GM21723 (cell line): Measurements from ENCODE around the gene SBNO1.
A peak's percentile ranks its signal among the peaks of the same experiment; 100 is the strongest.
"Not testable (repeated sequence)": the region's sequence is repeated elsewhere in the genome, so short reads cannot be mapped to it uniquely, and the experiment has no call there.

Experiments
- ATAC-seq: cut with Tn5 transposase; IDR thresholded peaks from one replicate; pipeline ENCODE4 v1.9.1; 2021; ENCODE audit warnings: mild to moderate bottlenecking, moderate library complexity; ENCODE audit not compliant: unreplicated experiment

The SBNO1 gene

DNA sequence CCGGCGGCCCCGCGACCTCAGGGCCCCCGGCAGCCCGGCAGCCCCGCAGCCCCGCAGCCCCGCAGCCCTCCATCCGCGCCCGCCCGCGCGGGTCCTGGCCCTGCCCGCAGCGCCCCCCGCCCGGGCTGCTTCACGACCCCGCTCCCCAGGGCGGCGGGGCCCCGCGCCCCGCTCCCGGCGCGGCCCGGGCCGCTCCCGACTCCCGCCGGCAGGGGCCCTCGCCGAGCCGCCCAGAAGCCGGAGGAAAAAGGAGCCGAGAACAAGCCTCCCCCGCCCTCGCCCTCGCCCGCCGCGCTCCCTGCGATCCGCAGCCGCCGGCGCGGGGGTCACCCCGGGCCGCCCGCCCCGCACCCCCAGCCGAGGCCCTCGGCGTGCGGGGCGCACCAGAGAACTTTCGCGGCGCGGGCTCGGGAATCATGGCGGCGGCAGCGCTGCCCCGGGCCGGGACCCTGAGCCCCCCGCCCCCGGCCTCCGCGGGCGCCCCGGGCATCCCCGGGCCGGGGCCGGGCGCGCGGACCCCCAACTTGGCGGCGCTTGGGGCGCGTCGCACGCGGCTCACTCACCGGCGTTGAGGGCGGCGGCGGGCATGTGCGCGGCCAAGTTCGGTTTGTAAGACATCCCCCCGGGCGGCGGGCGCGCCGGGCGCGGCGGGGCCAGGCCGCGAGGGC lies 93.5 kb downstream of the SBNO1 start:
- peak; percentile 59 for ATAC-seq

- peak; percentile 9 for ATAC-seq
Observed at GRCh38 chr12:123270214-123271000, 94.2 kb downstream of the SBNO1 start.

DNA sequence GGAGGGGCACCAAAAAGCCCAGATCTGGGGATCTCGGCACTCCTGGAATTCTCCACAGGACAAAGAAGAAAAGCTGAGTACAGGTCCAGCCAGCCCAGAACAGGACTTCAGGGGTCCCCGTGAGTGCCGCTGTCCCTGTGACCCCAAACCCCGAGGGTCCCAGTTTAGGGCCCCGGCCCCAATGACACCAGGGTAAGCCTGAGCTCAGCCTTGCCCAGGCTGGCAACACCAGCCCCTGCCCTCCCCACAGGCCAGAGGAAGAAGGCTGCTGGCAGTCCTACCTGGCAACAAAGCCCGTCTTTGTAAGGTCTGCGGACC lies 94.8 kb downstream of the SBNO1 start:
- ATAC-seq = no peak

- no peak for ATAC-seq
Observed at GRCh38 chr12:123269395-123269892, 95.2 kb downstream of the SBNO1 start.

- ATAC-seq = no peak
Observed at GRCh38 chr12:123268850-123269249, 95.8 kb downstream of the SBNO1 start.

DNA sequence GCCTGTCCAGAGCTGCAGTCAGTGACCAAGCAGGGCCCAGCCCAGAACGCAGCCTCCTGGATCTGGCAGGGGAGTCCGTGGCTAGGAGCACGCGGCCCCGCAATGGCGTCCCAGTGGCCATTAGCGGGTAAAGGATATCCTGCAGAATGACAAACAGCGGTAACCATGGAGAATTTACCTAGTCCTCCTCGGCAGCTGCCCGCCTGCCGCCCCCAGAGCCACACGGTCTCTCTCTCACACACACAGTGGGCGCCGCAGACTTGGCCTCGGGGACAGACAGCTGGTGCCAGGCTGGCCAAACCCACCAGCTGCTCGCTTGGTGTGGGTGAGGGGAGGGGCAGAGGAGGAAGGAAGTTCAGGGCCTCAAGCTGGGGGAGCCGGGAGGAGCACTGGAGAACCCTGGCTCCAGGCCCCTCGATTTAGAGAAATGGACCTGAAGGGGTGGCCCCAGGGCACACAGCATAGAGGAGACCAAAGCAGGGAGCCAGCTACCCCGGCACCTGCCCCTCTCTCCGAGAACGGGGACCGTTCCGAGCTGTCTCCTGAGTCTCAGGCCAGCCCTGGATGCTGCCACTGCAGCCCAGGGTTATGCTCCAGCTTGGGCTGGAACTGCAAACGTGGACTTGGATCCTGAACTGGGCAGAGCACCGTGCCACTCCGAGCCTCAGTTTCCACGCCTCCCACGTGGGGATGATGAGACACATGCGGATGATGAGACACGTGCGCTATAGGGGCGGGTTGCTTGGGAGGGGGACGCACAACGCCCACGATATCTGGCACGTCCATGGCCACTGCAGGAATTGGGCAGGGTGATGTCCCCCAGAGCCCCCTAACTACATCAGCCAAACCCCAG lies 96.4 kb downstream of the SBNO1 start:
- ATAC-seq = no peak

DNA sequence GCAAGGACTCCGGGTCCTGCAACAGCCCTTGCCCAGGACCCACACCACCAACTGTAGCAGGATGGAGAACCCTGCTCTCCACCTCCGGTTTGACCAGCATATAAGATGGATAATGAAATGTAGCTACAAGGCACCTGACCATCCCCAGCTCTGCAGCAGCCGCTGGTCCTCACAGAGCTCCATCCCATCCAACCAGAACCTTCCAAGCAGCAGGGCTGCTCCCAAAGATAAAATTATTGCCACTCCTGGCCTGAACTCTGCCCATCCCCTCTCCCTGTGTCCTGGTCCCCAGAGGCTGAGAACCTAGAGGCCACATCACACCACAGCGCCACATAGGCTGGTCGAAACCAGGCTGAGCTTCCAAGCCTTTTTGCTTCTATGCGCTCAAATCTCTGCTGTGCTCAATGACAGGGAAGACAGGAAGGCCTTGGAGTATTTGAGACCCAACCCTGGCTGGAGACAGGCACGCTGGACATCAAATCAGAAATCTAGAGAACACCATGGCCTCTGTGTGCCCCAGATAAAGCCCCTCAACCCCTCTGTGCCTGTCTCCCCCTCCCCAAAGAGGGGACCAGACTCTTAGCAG lies 97.2 kb downstream of the SBNO1 start:
- ATAC-seq = no peak

- ATAC-seq = no peak
Observed at GRCh38 chr12:123266679-123267277, 97.9 kb downstream of the SBNO1 start.

- ATAC-seq = no peak
Observed at GRCh38 chr12:123265851-123266678, 98.6 kb downstream of the SBNO1 start.

DNA sequence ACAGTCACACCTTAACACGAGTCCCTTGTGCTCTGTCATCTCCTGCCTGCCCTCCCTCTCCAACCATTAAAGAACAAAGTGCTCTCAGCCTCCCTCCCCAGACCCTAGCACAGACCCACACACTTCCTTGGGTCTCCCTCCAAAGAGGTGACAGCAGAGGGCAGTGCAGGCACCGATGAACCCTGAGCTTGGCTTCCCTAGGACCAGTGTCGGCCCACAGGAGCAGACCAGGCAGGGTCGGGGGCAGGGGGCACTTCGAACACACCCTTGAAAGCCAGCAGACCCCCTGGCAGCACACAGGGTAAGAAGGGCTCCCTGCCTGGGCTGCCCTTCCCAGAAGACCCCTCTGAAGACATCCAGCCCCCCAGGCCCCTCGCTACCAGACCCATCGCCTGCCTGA lies 100.0 kb downstream of the SBNO1 start:
- ATAC-seq = no peak

GRCh38 chr12:123263196-123263817 lies 101.3 kb downstream of the SBNO1 start:
- no peak for ATAC-seq

GRCh38 chr12:123261196-123261595 lies 103.5 kb downstream of the SBNO1 start:
- no peak for ATAC-seq

GRCh38 chr12:123260081-123260480 lies 104.6 kb downstream of the SBNO1 start:
- no peak for ATAC-seq

- ATAC-seq = no peak
Observed at GRCh38 chr12:123258593-123258992, 106.1 kb downstream of the SBNO1 start.

- ATAC-seq = no peak
Observed at GRCh38 chr12:123254853-123255446, 109.7 kb downstream of the SBNO1 start.

DNA sequence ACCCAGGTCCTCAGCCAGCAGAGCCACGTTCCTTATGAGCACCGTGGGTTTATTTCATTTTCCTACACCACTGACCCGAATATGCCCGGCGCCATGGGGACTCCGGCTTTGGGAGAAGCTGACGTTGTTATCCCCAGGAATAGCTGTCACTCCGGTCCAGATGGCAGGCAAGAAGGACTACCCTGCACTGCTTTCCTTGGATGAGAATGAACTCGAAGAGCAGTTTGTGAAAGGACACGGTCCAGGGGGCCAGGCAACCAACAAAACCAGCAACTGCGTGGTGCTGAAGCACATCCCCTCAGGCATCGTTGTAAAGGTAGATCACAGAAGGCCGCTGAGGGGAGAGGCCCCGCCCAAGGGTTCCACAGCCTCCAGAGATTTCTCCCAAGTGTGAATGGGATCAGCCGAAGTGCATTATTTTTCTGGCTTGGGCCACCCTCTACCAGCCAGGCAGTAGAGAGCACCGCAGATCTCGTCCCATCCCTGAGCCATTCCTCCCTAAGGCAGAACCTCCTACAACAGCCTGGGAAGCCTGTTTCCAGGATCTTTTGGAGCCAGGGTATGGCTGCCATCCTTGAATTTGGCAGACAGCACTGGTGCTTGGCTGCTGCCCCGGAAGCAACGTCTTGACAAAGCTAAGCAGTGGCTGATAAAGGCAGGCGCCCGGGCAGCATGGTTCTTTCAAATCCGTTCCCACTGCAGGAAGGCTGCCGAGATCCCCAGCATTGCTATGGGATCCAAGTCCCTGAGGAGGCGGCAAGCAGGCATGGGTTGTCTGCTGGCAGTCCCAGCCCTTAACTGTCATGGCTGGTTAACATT lies 110.8 kb downstream of the SBNO1 start:
- ATAC-seq = no peak

GRCh38 chr12:123252365-123252764 lies 112.3 kb downstream of the SBNO1 start:
- not testable (repeated sequence) for ATAC-seq

- no peak for ATAC-seq
Observed at GRCh38 chr12:123251403-123252076, 113.1 kb downstream of the SBNO1 start.
